Astrocyte (in vitro differentiated cells and primary cell): ENCODE measurements around the gene ABHD5.

Experiments
- EZH2 ChIP-seq: IDR thresholded peaks from 2 replicates; pipeline ENCODE4 v1.6.1; 2012; ENCODE audit warnings: mild to moderate bottlenecking, low read length, inconsistent platforms; ENCODE audit not compliant: insufficient read depth
- TF ChIP-seq, protein P1 (sequence below): IDR thresholded peaks from 2 replicates; pipeline ENCODE4 v1.5.1; 2011; ENCODE audit warnings: low read depth, mild to moderate bottlenecking, inconsistent platforms, low read length, moderate library complexity; ENCODE audit not compliant: insufficient read depth

DNA sequence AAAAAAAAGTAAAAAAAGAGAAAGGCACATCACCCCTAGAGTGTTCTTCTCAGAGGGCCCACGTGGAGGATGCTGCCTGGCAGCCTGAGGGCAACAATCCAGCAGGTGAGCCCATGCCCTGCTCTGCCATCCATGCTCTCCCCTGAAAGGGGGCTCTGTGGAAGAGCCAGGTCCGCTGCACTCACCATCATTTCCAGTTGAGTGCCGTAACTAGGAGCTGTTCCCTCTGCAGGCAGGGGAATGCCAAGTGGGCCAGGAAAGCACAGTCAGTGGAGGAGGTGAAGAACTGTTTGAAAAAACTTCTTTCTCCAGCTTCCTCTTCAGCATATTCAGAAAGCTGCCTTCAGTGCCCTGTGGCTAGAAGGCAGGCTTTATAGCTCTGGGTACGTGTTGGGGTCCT lies 84.1 kb downstream of the ABHD5 start:
- TF ChIP-seq, protein P1, sequence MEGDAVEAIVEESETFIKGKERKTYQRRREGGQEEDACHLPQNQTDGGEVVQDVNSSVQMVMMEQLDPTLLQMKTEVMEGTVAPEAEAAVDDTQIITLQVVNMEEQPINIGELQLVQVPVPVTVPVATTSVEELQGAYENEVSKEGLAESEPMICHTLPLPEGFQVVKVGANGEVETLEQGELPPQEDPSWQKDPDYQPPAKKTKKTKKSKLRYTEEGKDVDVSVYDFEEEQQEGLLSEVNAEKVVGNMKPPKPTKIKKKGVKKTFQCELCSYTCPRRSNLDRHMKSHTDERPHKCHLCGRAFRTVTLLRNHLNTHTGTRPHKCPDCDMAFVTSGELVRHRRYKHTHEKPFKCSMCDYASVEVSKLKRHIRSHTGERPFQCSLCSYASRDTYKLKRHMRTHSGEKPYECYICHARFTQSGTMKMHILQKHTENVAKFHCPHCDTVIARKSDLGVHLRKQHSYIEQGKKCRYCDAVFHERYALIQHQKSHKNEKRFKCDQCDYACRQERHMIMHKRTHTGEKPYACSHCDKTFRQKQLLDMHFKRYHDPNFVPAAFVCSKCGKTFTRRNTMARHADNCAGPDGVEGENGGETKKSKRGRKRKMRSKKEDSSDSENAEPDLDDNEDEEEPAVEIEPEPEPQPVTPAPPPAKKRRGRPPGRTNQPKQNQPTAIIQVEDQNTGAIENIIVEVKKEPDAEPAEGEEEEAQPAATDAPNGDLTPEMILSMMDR, result no peak
- no peak for TF ChIP-seq EZH2
